H1 (cell line): Measurements from ENCODE around the gene USP12. TPM values are rescaled to one million over a fixed set of nuclear protein-coding genes. Genes with fewer than 3 reads are reported as not detected.

Experiments
- CTCF ChIA-PET: fragments of 300-600 bp; sonication (Branson Sonifier 250); formaldehyde crosslinking; loops from one replicate; lab custom pipeline; 2021; ENCODE audit not compliant: partially characterized antibody; lab: Charles Lee
- POLR2A ChIA-PET: fragments of 300-600 bp; sonication (Branson Sonifier 250); formaldehyde crosslinking; loops from one replicate; lab custom pipeline; 2021; ENCODE audit warnings: inconsistent platforms; ENCODE audit not compliant: partially characterized antibody; lab: Charles Lee
- DNase-seq, 2 experiments: peaks; one replicate each; pipeline versions ENCODE4 v3.0.0 to v3.0.0-alpha.2; 2010 to 2022; ENCODE audit warnings: low spot score in 2 of 2, low read depth in 1 of 2, mixed read lengths in 1 of 2
- FAIRE-seq: peaks from 2 replicates; lab custom pipeline; 2011; peaks lifted over from hg19 to GRCh38; lab: Jason Lieb, UNC
- H2AFZ ChIP-seq: 2 replicates; pipeline ENCODE4 v1.8.1; 2012; ENCODE audit warnings: low read length, inconsistent platforms
- H2AK5ac ChIP-seq: 2 replicates; pipeline ENCODE4 v1.6.1; 2013; ENCODE audit warnings: low read depth, low read length
- H2BK120ac ChIP-seq: replicated peaks from 2 replicates; pipeline ENCODE3; 2013; ENCODE audit warnings: low read depth, low read length, inconsistent platforms
- H2BK12ac ChIP-seq: 2 replicates; pipeline ENCODE4 v1.6.1; 2013; ENCODE audit warnings: low read depth, low read length
- H2BK15ac ChIP-seq: 2 replicates; pipeline ENCODE4 v1.6.1; 2013; ENCODE audit warnings: low read length
- H2BK20ac ChIP-seq: 2 replicates; pipeline ENCODE4 v1.6.1; 2013; ENCODE audit warnings: low read length
- H2BK5ac ChIP-seq: 2 replicates; pipeline ENCODE4 v1.6.1; 2013; ENCODE audit warnings: low read depth, low read length
- H3K14ac ChIP-seq: 2 replicates; pipeline ENCODE4 v1.6.1; 2013; ENCODE audit warnings: inconsistent platforms; ENCODE audit not compliant: insufficient read length
- H3K18ac ChIP-seq: 2 replicates; pipeline ENCODE4 v1.6.1; 2013; ENCODE audit warnings: low read length; ENCODE audit errors: extremely low read depth
- H3K23ac ChIP-seq: 2 replicates; pipeline ENCODE4 v1.6.1; 2013; ENCODE audit warnings: inconsistent platforms; ENCODE audit not compliant: insufficient read length
- H3K23me2 ChIP-seq: 2 replicates; pipeline ENCODE4 v1.6.1; 2013; ENCODE audit warnings: low read depth, low read length
- H3K27ac ChIP-seq: 2 replicates; pipeline ENCODE4 v1.6.1; 2011; ENCODE audit warnings: low read depth, low read length, inconsistent platforms
- H3K27me3 ChIP-seq, 4 experiments: replicated peaks in 1 of 4; 1 replicate in 1 of 4; 2 replicates in 3 of 4; pipeline versions ENCODE4 v1.6.1 to v1.8.1; 2011 to 2013; ENCODE audit warnings: low read length in 3 of 4, mild to moderate bottlenecking in 3 of 4, inconsistent platforms in 2 of 4, mixed read lengths in 2 of 4, moderate library complexity in 1 of 4; ENCODE audit not compliant: control insufficient read depth in 3 of 4, insufficient read depth in 3 of 4; ENCODE audit errors: extremely low read depth in 1 of 4
- H3K36me3 ChIP-seq, 4 experiments: 2 replicates each; pipeline versions ENCODE4 v1.6.1 to v1.8.1; 2011 to 2013; ENCODE audit warnings: mild to moderate bottlenecking in 4 of 4, low read length in 3 of 4, moderate library complexity in 2 of 4, control low read depth in 1 of 4, inconsistent platforms in 1 of 4; ENCODE audit not compliant: insufficient read depth in 4 of 4, control insufficient read depth in 2 of 4
- H3K4ac ChIP-seq: replicated peaks from 2 replicates; pipeline ENCODE3; 2013; ENCODE audit warnings: low read length, low read depth, mixed read lengths, inconsistent platforms; ENCODE audit not compliant: insufficient read length
- H3K4me1 ChIP-seq, 4 experiments: replicated peaks in 1 of 4; 1 replicate in 1 of 4; 2 replicates in 3 of 4; pipeline versions ENCODE4 v1.6.1 to v1.8.1; 2011 to 2013; ENCODE audit warnings: low read length in 3 of 4, inconsistent platforms in 2 of 4, mixed read lengths in 1 of 4; ENCODE audit not compliant: insufficient read depth in 4 of 4, control insufficient read depth in 3 of 4
- H3K4me2 ChIP-seq, 2 experiments: 2 replicates each; pipeline versions ENCODE4 v1.6.1 to v1.8.1; 2011 to 2013; ENCODE audit warnings: low read depth in 2 of 2, low read length in 2 of 2, control low read depth in 1 of 2, inconsistent platforms in 1 of 2, mild to moderate bottlenecking in 1 of 2; ENCODE audit not compliant: insufficient read depth in 1 of 2
- H3K4me3 ChIP-seq, 4 experiments: fragments of 200-600, 300-600 bp in 1 of 4; sonication (generic), shearing (Covaris generic), sonication (Bioruptor Twin) in 1 of 4; 2 replicates each; pipeline versions ENCODE4 v1.5.1 to v1.8.1; 2011 to 2016; ENCODE audit warnings: low read length in 4 of 4, low read depth in 3 of 4, control low read depth in 2 of 4, inconsistent platforms in 2 of 4, mild to moderate bottlenecking in 2 of 4, mixed read lengths in 1 of 4, moderate library complexity in 1 of 4; ENCODE audit not compliant: insufficient read depth in 2 of 4; ENCODE audit errors: extremely low read depth in 1 of 4
- H3K56ac ChIP-seq: replicated peaks from 2 replicates; pipeline ENCODE3; 2013; ENCODE audit warnings: low read depth, mild to moderate bottlenecking, mixed read lengths, low read length, inconsistent platforms; ENCODE audit not compliant: insufficient read length
- H3K79me1 ChIP-seq: 2 replicates; pipeline ENCODE4 v1.6.1; 2013; ENCODE audit warnings: low read depth, low read length, control low read depth
- H3K79me2 ChIP-seq, 2 experiments: 2 replicates each; pipeline versions ENCODE4 v1.6.1 to v1.8.1; 2012 to 2013; ENCODE audit warnings: low read length in 2 of 2, mild to moderate bottlenecking in 2 of 2, inconsistent platforms in 1 of 2; ENCODE audit not compliant: insufficient read depth in 2 of 2, control insufficient read depth in 1 of 2
- H3K9ac ChIP-seq, 4 experiments: replicated peaks in 1 of 4; 1 replicate in 1 of 4; 2 replicates in 3 of 4; pipeline versions ENCODE4 v1.6.1 to v1.8.1; 2011 to 2013; ENCODE audit warnings: low read depth in 3 of 4, low read length in 3 of 4, control low read depth in 2 of 4, mild to moderate bottlenecking in 2 of 4, moderate library complexity in 2 of 4, inconsistent platforms in 1 of 4; ENCODE audit errors: extremely low read depth in 1 of 4
- H3K9me3 ChIP-seq, 2 experiments: 2 replicates each; pipeline versions ENCODE4 v1.6.1 to v1.8.1; 2012 to 2013; ENCODE audit warnings: mild to moderate bottlenecking in 2 of 2, moderate library complexity in 2 of 2, control low read depth in 1 of 2, inconsistent platforms in 1 of 2, low read depth in 1 of 2, low read length in 1 of 2, mixed read lengths in 1 of 2; ENCODE audit not compliant: insufficient read depth in 2 of 2
- H4K20me1 ChIP-seq, 2 experiments: replicated peaks in 1 of 2; 2 replicates each; pipeline versions ENCODE3 to v1.8.1; 2011 to 2013; ENCODE audit warnings: inconsistent platforms in 2 of 2, low read length in 2 of 2, mild to moderate bottlenecking in 1 of 2; ENCODE audit not compliant: insufficient read depth in 2 of 2, control insufficient read depth in 1 of 2
- H4K5ac ChIP-seq: 2 replicates; pipeline ENCODE4 v1.6.1; 2013; ENCODE audit warnings: low read length, low read depth, mixed read lengths, inconsistent platforms; ENCODE audit not compliant: insufficient read length
- H4K8ac ChIP-seq: 2 replicates; pipeline ENCODE4 v1.8.0; 2013; ENCODE audit warnings: mild to moderate bottlenecking, moderate library complexity, low read length, inconsistent platforms; ENCODE audit not compliant: insufficient read depth; ENCODE audit errors: extremely low read depth
- H4K91ac ChIP-seq: replicated peaks from 2 replicates; pipeline ENCODE3; 2013; ENCODE audit warnings: low read length, mixed read lengths, inconsistent platforms; ENCODE audit not compliant: insufficient read length
- BACH1 ChIP-seq: IDR thresholded peaks from 2 replicates; pipeline ENCODE4 v1.6.1; 2012; ENCODE audit warnings: low read length, improper control_type of control experiment
- CTCF ChIP-seq, 3 experiments: IDR thresholded peaks; 1 replicate in 2 of 3; 2 replicates in 1 of 3; pipeline versions ENCODE4 v1.5.1 to v1.6.1; 2011; ENCODE audit warnings: low read length in 3 of 3, mild to moderate bottlenecking in 3 of 3, inconsistent platforms in 2 of 3, low read depth in 1 of 3, moderate library complexity in 1 of 3; ENCODE audit not compliant: insufficient read depth in 1 of 3; ENCODE audit errors: control extremely low read depth in 1 of 3
- GTF2F1 ChIP-seq: IDR thresholded peaks from 2 replicates; pipeline ENCODE4 v1.6.1; 2012; ENCODE audit warnings: low read depth, low read length, improper control_type of control experiment, borderline replicate concordance
- KDM5A ChIP-seq: fragments of 200-600 bp; IDR thresholded peaks from 2 replicates; pipeline ENCODE4 v1.7.1; 2012; ENCODE audit warnings: mild to moderate bottlenecking, low read length, inconsistent platforms, mixed read lengths
- MAFK ChIP-seq: IDR thresholded peaks from 2 replicates; pipeline ENCODE4 v1.6.1; 2012; ENCODE audit warnings: low read depth, mild to moderate bottlenecking, improper control_type of control experiment, low read length
- RXRA ChIP-seq: IDR thresholded peaks from 2 replicates; pipeline ENCODE4 v1.6.1; 2011; ENCODE audit warnings: low read depth, mild to moderate bottlenecking, low read length, moderate library complexity; ENCODE audit not compliant: insufficient read depth
- SIN3A ChIP-seq, 2 experiments: IDR thresholded peaks in 1 of 2; conservative IDR thresholded peaks in 1 of 2; 2 replicates each; pipeline ENCODE4 v1.6.1; 2011 to 2012; ENCODE audit warnings: low read length in 2 of 2, improper control_type of control experiment in 1 of 2, low read depth in 1 of 2, mild to moderate bottlenecking in 1 of 2
- SP4 ChIP-seq: IDR thresholded peaks from 2 replicates; pipeline ENCODE4 v1.6.1; 2012; ENCODE audit warnings: low read length, inconsistent platforms
- TAF1 ChIP-seq: IDR thresholded peaks from 2 replicates; pipeline ENCODE4 v1.6.1; 2011; ENCODE audit warnings: mild to moderate bottlenecking, low read depth, low read length
- WGBS, 2 experiments: shearing (Covaris generic) in 1 of 2; methylation state at CpG; one replicate each; pipeline versions ENCODE4 v1.1.6 to v1.1.7; 2013 to 2015; ENCODE audit warnings: low lambda C conversion rate in 2 of 2, mixed read lengths in 2 of 2, inconsistent platforms in 1 of 2, low coverage in 1 of 2, missing lambda C conversion rate in 1 of 2; ENCODE audit not compliant: insufficient replicate concordance in 2 of 2, insufficient coverage in 1 of 2, insufficient read length in 1 of 2; ENCODE audit errors: extremely low coverage in 1 of 2, missing lambda C conversion rate in 1 of 2; 5-methylcytosine and 5-hydroxymethylcytosine counted together
- polyA plus RNA-seq, 7 experiments: library from polyadenylated mRNA; depleted of rRNA in 3 of 7; stranded (reverse) in 5 of 7; unstranded in 2 of 7; fragments of >200 nt in 5 of 7; fragments of 200-250 nt in 2 of 7; gene quantifications; 1 replicate in 5 of 7; 2 replicates in 1 of 7; 4 replicates in 1 of 7; pipeline versions ENCODE4 v1.2.1 to v1.2.3, GENCODE V29; 2011 to 2013; ENCODE audit warnings: missing spikeins in 2 of 7, mixed read lengths in 2 of 7
- total RNA-seq: library from RNA; stranded (reverse); fragmentation: NEBNext Ultra II Directional; extraction: Animal tissue kit (Norgen Biotek cat#: 25700); gene quantifications from 2 replicates; pipeline ENCODE4 v1.2.1, GENCODE V29; 2021

USP12 gene
- total and polyA plus RNA-seq, 2 of the 8 experiments (the other 6 are each of a cell fraction or from before 2014, with no cell fraction given) = 4.0 to 30.0 TPM

DNA sequence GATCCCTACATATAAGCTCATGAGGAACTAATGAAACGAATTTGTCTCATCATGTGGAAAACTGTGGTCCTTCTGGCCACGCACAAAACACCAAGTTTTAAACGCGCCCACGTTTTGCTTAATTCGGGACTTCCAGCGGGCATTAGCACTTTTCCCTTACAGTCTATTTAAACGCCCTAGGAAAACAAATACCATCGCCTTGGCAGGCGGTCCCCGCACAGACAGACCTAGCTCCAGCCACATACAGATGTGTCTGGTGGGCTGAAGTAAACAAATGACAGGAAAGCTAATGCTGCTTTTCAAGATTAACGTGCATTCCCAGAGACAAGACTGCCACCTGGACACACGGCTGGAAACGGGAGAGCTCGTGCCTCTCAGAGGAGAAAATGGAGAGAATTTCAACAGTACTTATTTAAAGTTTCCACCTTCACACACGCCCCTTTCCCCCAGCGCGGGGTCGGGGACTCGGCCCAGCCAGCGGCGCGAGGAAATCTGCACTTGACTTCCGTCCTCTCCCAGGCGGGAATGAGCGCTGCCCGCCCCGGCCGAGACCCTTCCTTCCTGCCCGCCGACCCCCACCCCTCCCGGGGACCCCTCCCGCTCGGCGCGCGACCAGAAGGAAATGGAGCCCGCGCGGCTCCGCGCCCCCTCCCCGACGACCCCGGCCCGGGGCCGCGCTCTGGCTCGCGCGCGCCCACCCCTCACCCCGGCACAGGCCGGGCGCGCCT is 931 bp downstream of the USP12 start:
- no peaks in the 10 kb centered on the region for H3K9me3 ChIP-seq
- no peak overlapping the region for H2BK120ac ChIP-seq
- no peak overlapping the region for H3K14ac ChIP-seq
- POLR2A ChIA-PET = interaction anchor here (0.8 to 1.3 kb wide), 6 partner anchors 8 to 95 kb away, joined by 3 to 4 read pairs (median 3); partner anchors contain the start of gene RPL21
- H3K18ac ChIP-seq = no peak overlapping the region
- peak in 1 of 2 experiments; percentile 83 for DNase-seq
- no peak overlapping the region for H4K91ac ChIP-seq
- no peak overlapping the region for H3K4ac ChIP-seq
- H3K56ac ChIP-seq = peak overlapping the region; percentile 54
- H4K5ac ChIP-seq = no peak overlapping the region
- H2BK12ac ChIP-seq = no peak overlapping the region; the same call in 1 of the 2 replicates
- 0 out of 2 replicates have a peak overlapping the region, but pooled peaks have one; percentile 77 for H2BK15ac ChIP-seq
- H4K8ac ChIP-seq = no peak overlapping the region; the same call in 1 of the 2 replicates
- peaks cover 0 to 13% of the 10 kb centered on the region in 2 experiments for H4K20me1 ChIP-seq
- H3K27me3 ChIP-seq = no peaks in the 10 kb centered on the region
- no peaks in the 10 kb centered on the region for H3K36me3 ChIP-seq
- H3K23me2 ChIP-seq = no peaks in the 10 kb centered on the region
- H3K4me1 ChIP-seq = peaks cover 0 to 10% (median 4%) of the 10 kb centered on the region in 4 experiments; a peak in 3 of 7 replicates
- FAIRE-seq = no peak
- H3K4me2 ChIP-seq = peak overlapping the region; percentile 58 to 85
- CTCF ChIA-PET = interaction anchor here (0.6 to 1.4 kb wide), 5 partner anchors 41 to 224 kb away, joined by 3 to 5 read pairs (median 3); no protein-coding TSS in a partner anchor
- H3K79me1 ChIP-seq = no peaks in the 10 kb centered on the region
- H3K23ac ChIP-seq = no peak overlapping the region
- 0 out of 2 replicates have a peak overlapping the region, but pooled peaks have one; percentile 5 for H2AFZ ChIP-seq
- H3K79me2 ChIP-seq = peaks cover 8 to 51% of the 10 kb centered on the region in 2 experiments
- peak overlapping the region; percentile 45; the same call in 1 of the 2 replicates for H2BK5ac ChIP-seq
- H3K4me3 ChIP-seq = peak overlapping the region; percentile 57 to 92 (median 88)
- H3K27ac ChIP-seq = peak overlapping the region; percentile 63; the same call in 1 of the 2 replicates
- H2BK20ac ChIP-seq = no peak overlapping the region
- no peak overlapping the region for H2AK5ac ChIP-seq
- peak overlapping the region; percentile 47 to 89 (median 56) for H3K9ac ChIP-seq
- WGBS, 2 experiments = 1% methylated on average over 15 of the region's 56 CpGs; no CpG with 5 or more reads in 1 of the 2 experiments
- TF ChIP-seq SP4 = no peak
- TF ChIP-seq SIN3A (conservative IDR thresholded peaks at IDR 0.05 in 1 of 2, IDR thresholded peaks at IDR 0.05 in 1 of 2; ENCODE audit: low read depth in 1 of 2, low read length in 2 of 2) = peak in 1 of 2 experiments; percentile 61; a peak in 1 of 4 replicates
- no peak for TF ChIP-seq BACH1
- TF ChIP-seq CTCF (IDR thresholded peaks at IDR 0.05; ENCODE audit: control extremely low read depth in 1 of 3, insufficient read depth in 1 of 3, low read depth in 1 of 3, low read length in 3 of 3) = no peak
- peak; percentile 34; the same call in 1 of the 2 replicates for TF ChIP-seq TAF1
- TF ChIP-seq GTF2F1 = no peak
- no peak for TF ChIP-seq RXRA
- TF ChIP-seq KDM5A = no peak
- no peak for TF ChIP-seq MAFK
